Suprapubic skin (tissue), 4 donors: ENCODE measurements around the gene SPIB.

Source experiments
- EP300 ChIP-seq: sonication (generic); formaldehyde crosslinking; IDR thresholded peaks from one replicate; pipeline ENCODE4 v1.6.1; 2017; ENCODE audit warnings: antibody characterized with exemption
- POLR2AphosphoS5 ChIP-seq, 3 donors: sonication (generic); formaldehyde crosslinking; IDR thresholded peaks; one replicate each; pipeline ENCODE4 v1.6.1; 2017; ENCODE audit warnings: antibody characterized with exemption in 3 of 3
- TF ChIP-seq, protein P1 (sequence below), 2 donors: fragments of 200-600 bp in 1 of 2; fragments of 450-650 bp in 1 of 2; sonication (generic) in 1 of 2; IDR thresholded peaks; one replicate each; pipeline ENCODE4 v1.5.1; 2016 to 2019; ENCODE audit warnings: antibody characterized with exemption in 2 of 2, mild to moderate bottlenecking in 1 of 2, moderate library complexity in 1 of 2

DNA sequence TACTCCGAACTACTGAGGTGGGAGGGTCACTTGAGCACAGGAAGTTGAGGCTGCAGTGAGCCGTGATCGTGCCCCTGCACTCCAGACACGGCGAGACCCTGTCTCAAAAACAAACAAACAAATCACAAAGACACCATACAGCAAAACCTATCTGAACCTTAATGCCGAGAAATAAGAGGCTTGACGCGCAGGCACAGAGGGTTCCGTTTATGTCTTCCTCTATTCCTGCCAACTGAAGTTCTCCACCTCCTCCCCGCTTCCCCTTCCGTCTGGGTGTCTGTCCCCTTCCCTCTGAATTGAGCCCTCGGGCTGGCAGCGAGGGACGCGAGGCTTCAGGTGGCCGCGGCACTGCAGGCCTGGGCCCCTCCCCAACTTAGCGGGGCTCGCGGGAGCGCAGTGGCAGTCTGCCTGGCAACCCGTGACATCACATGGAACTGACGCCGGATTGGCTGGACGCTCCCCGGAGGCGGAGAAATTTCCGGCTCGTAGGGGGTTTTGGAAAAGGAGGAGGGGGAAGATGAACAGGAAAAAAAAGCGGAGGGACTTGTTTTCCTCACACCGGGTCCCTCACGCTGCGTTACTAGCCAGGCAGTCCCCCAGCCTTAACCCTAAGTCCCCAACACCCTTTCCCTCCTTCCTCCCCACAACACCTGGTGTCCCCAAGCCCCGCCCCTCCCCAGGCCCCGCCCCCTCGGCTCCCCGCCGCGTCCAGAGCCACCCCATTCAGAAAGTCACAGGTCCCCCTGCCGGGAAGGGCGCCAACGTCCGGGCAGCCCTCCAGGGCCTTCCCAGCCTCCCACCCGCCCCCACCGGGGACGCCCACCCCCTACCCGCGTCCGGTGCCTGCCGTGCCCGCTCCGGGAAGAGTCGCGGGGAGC lies 12.8 kb downstream of the SPIB start:
- TF ChIP-seq, protein P1, sequence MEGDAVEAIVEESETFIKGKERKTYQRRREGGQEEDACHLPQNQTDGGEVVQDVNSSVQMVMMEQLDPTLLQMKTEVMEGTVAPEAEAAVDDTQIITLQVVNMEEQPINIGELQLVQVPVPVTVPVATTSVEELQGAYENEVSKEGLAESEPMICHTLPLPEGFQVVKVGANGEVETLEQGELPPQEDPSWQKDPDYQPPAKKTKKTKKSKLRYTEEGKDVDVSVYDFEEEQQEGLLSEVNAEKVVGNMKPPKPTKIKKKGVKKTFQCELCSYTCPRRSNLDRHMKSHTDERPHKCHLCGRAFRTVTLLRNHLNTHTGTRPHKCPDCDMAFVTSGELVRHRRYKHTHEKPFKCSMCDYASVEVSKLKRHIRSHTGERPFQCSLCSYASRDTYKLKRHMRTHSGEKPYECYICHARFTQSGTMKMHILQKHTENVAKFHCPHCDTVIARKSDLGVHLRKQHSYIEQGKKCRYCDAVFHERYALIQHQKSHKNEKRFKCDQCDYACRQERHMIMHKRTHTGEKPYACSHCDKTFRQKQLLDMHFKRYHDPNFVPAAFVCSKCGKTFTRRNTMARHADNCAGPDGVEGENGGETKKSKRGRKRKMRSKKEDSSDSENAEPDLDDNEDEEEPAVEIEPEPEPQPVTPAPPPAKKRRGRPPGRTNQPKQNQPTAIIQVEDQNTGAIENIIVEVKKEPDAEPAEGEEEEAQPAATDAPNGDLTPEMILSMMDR (IDR thresholded peaks at IDR 0.05), result no peak
- TF ChIP-seq POLR2AphosphoS5 (IDR thresholded peaks at IDR 0.05), result no peak
- no peak for TF ChIP-seq EP300
